GM23338 (cell line): ENCODE measurements around the gene YOD1. TPM values are rescaled to one million over a fixed set of nuclear protein-coding genes. Genes with fewer than 3 reads are reported as not detected.

Experiments used
- ATAC-seq: fragments of 200-7000 bp; cut with Tn5 transposase; 3 replicates; pipeline ENCODE4 v1.9.1; 2020
- DNase-seq: peaks from one replicate; pipeline ENCODE4 v3.0.0-alpha.2; 2015; ENCODE audit warnings: low spot score
- H2AFZ ChIP-seq: fragments of 200-600 bp; sonication (generic); 2 replicates; pipeline ENCODE4 v1.8.0; 2016; ENCODE audit warnings: antibody characterized with exemption, mild to moderate bottlenecking, moderate library complexity
- H3F3A ChIP-seq: fragments of 200-600 bp; sonication (generic); replicated peaks from 2 replicates; pipeline ENCODE4 v1.8.0; 2017; ENCODE audit warnings: antibody characterized with exemption, mixed run types, low read depth
- H3K27ac ChIP-seq: fragments of 200-600 bp; sonication (generic); 2 replicates; pipeline ENCODE4 v1.6.1; 2016; ENCODE audit warnings: low read depth
- H3K27me3 ChIP-seq: fragments of 200-600 bp; sonication (generic); 2 replicates; pipeline ENCODE4 v1.8.0; 2016; ENCODE audit warnings: mild to moderate bottlenecking, mixed run types, moderate library complexity; ENCODE audit not compliant: insufficient read depth
- H3K36me3 ChIP-seq: fragments of 200-600 bp; sonication (generic); 2 replicates; pipeline ENCODE4 v1.8.0; 2016; ENCODE audit warnings: mild to moderate bottlenecking; ENCODE audit not compliant: insufficient read depth
- H3K4me1 ChIP-seq: fragments of 200-600 bp; sonication (generic); 2 replicates; pipeline ENCODE4 v1.8.0; 2016; ENCODE audit warnings: mild to moderate bottlenecking, moderate library complexity; ENCODE audit not compliant: insufficient read depth
- H3K4me2 ChIP-seq: fragments of 200-600 bp; sonication (generic); 2 replicates; pipeline ENCODE4 v1.7.1; 2017; ENCODE audit warnings: mixed run types
- H3K4me3 ChIP-seq: fragments of 200-600 bp; sonication (generic); 2 replicates; pipeline ENCODE4 v1.6.1; 2016; ENCODE audit warnings: mixed run types
- H3K79me2 ChIP-seq: fragments of 200-600 bp; sonication (generic); replicated peaks from 2 replicates; pipeline ENCODE4 v1.8.0; 2017; ENCODE audit warnings: mild to moderate bottlenecking; ENCODE audit not compliant: insufficient read depth
- H3K9me2 ChIP-seq: fragments of 200-600 bp; sonication (generic); 2 replicates; pipeline ENCODE4 v1.8.0; 2017; ENCODE audit not compliant: insufficient read depth
- H4K20me1 ChIP-seq: fragments of 200-600 bp; sonication (generic); replicated peaks from 2 replicates; pipeline ENCODE4 v1.8.0; 2017; ENCODE audit warnings: mild to moderate bottlenecking; ENCODE audit not compliant: insufficient read depth
- H3K27ac Mint-ChIP-seq: 2 replicates; pipeline ENCODE4 v1.8.0; 2020; ENCODE audit warnings: inconsistent platforms, mild to moderate bottlenecking, moderate library complexity, mixed read lengths
- H3K27me3 Mint-ChIP-seq: 3 replicates; pipeline ENCODE4 v1.8.0; 2022; ENCODE audit warnings: low read depth, mild to moderate bottlenecking, moderate library complexity, mixed read lengths, inconsistent platforms; ENCODE audit not compliant: insufficient read depth, poor library complexity
- H3K36me3 Mint-ChIP-seq: 3 replicates; pipeline ENCODE4 v1.8.0; 2021; ENCODE audit warnings: low read depth, mild to moderate bottlenecking, inconsistent platforms, moderate library complexity, mixed read lengths
- H3K4me1 Mint-ChIP-seq: 3 replicates; pipeline ENCODE4 v1.8.0; 2020; ENCODE audit warnings: mild to moderate bottlenecking, inconsistent platforms, mixed read lengths
- H3K4me3 Mint-ChIP-seq: 3 replicates; pipeline ENCODE4 v1.8.0; 2021; ENCODE audit warnings: moderate library complexity, mild to moderate bottlenecking, inconsistent platforms, mixed read lengths
- H3K9me3 Mint-ChIP-seq: 3 replicates; pipeline ENCODE4 v1.8.0; 2020; ENCODE audit warnings: moderate library complexity, mild to moderate bottlenecking, inconsistent platforms, mixed read lengths
- CREB1 ChIP-seq: fragments of 250-450 bp; sonication (Bioruptor Pico); IDR thresholded peaks from 2 replicates; pipeline ENCODE4 v1.5.0; 2020; ENCODE audit warnings: low read depth, mild to moderate bottlenecking, moderate library complexity
- ETS1 ChIP-seq: IDR thresholded peaks from 2 replicates; pipeline ENCODE4 v1.6.1; 2016; ENCODE audit warnings: antibody characterized with exemption
- EZH2 ChIP-seq: fragments of 200-600 bp; sonication (generic); IDR thresholded peaks from one replicate; pipeline ENCODE4 v1.8.0; 2017; ENCODE audit warnings: antibody characterized with exemption, mild to moderate bottlenecking, low read depth; ENCODE audit not compliant: unreplicated experiment
- EZH2phosphoT487 ChIP-seq: fragments of 200-600 bp; sonication (generic); IDR thresholded peaks from one replicate; pipeline ENCODE4 v1.8.1; 2018; ENCODE audit warnings: antibody characterized with exemption; ENCODE audit not compliant: unreplicated experiment
- JUNB ChIP-seq: IDR thresholded peaks from one replicate; pipeline ENCODE4 v1.6.1; 2016; ENCODE audit warnings: antibody characterized with exemption; ENCODE audit not compliant: unreplicated experiment
- NANOG ChIP-seq: IDR thresholded peaks from 2 replicates; pipeline ENCODE4 v1.6.1; 2016; ENCODE audit warnings: antibody characterized with exemption, borderline replicate concordance
- POLR2AphosphoS5 ChIP-seq: IDR thresholded peaks from 2 replicates; pipeline ENCODE4 v1.6.1; 2016; ENCODE audit warnings: antibody characterized with exemption, low read depth
- REST ChIP-seq: IDR thresholded peaks from one replicate; pipeline ENCODE4 v1.6.1; 2018; ENCODE audit warnings: antibody characterized with exemption; ENCODE audit not compliant: unreplicated experiment
- STAT1 ChIP-seq: IDR thresholded peaks from one replicate; pipeline ENCODE4 v1.6.1; 2016; ENCODE audit warnings: antibody characterized with exemption; ENCODE audit not compliant: unreplicated experiment
- ZNF114 ChIP-seq: fragments of 250-450 bp; sonication (Bioruptor Pico); IDR thresholded peaks from 2 replicates; pipeline ENCODE4 v1.5.0; 2020; ENCODE audit warnings: mild to moderate bottlenecking, moderate library complexity
- ZNF331 ChIP-seq: fragments of 250-450 bp; sonication (Bioruptor Pico); IDR thresholded peaks from 2 replicates; pipeline ENCODE4 v1.5.0; 2020; ENCODE audit warnings: low read depth, mild to moderate bottlenecking, moderate library complexity
- polyA plus RNA-seq: library from polyadenylated mRNA; unstranded; fragments of >200 nt; fragmentation: Nextera tagmentation; extraction: Ambion mirVana; gene quantifications from 2 replicates; pipeline ENCODE4 v1.2.1, GENCODE V29; 2016
- total RNA-seq: library from RNA; depleted of rRNA; stranded (reverse); fragments of >200 nt; shearing (Covaris generic); gene quantifications from 2 replicates; pipeline ENCODE4 v1.2.3, GENCODE V29; 2014
- TF ChIP-seq, protein P1 (sequence below): fragments of 250-450 bp; sonication (Bioruptor Pico); IDR thresholded peaks from 2 replicates; pipeline ENCODE4 v1.5.0; 2020; ENCODE audit warnings: mild to moderate bottlenecking, moderate library complexity
- TF ChIP-seq, protein P2 (sequence below), 2 experiments: fragments of 200-600 bp in 1 of 2; sonication (generic) in 1 of 2; conservative IDR thresholded peaks; 2 replicates each; pipeline versions ENCODE4 v1.5.1 to v1.6.1; 2016 to 2017; ENCODE audit warnings: antibody characterized with exemption in 2 of 2, low read depth in 2 of 2, mild to moderate bottlenecking in 2 of 2, moderate library complexity in 1 of 2

The YOD1 gene
- total and polyA plus RNA-seq, 2 experiments from 2014 or later: 4.6 to 21.9 TPM

DNA sequence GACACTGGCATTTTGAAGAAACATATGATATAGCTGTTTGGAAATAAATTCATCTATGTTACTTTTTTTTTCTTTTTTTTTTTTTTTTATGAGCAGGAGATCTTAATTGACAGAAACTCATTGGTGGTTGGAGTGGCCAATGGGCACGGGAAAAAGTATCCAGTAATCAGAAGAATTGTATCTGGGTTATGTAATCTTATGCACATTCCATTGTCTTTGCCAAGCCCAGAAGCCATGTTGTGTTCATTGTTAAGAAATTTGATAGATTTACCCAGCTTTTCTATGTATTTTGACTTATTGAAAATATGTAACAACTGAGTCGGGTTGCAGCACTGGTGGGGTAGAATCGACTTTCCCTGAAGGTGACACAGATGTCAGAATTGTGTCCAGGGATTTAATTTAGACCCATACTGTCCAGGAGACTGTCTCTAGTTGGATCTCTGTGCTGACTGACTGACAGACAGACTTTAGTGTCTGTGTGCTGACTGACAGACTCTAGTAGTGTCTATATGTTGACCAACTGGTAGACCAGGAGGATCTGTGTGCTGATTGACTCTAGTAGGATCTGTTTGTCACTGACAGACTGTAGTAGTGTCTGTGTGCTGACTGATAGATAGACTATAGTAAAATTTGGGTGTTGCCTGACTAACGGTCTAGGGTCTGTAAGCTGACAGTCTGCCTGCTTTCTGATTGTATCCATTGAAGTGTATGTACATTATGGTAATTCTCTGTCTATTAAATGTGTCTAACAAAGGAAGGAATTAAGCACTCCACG is 25.4 kb upstream of the YOD1 start:
- Histone ChIP-seq H2AFZ (no peak overlapping the region), H3K79me2 (no peaks in the 10 kb centered on the region), H3K4me3 (no peak overlapping the region), H4K20me1 (peaks cover 3% of the 10 kb centered on the region; the same call in 1 of the 2 replicates), H3K36me3 (peaks cover 2% of the 10 kb centered on the region; the same call in 1 of the 2 replicates), H3K27me3 (no peaks in the 10 kb centered on the region), H3F3A (no peaks in the 10 kb centered on the region), H3K4me1 (peaks cover 3% of the 10 kb centered on the region; the same call in 1 of the 2 replicates), H3K9me2 (no peaks in the 10 kb centered on the region), H3K27ac (no peak overlapping the region), H3K4me2 (no peak overlapping the region)
- ATAC-seq (no peak), DNase-seq (no peak)
- peaks cover 4% of the 10 kb centered on the region; the same call in 2 of the 3 replicates for H3K36me3 Mint-ChIP-seq
- no peaks in the 10 kb centered on the region for H3K9me3 Mint-ChIP-seq
- H3K4me1 Mint-ChIP-seq: peaks cover 13% of the 10 kb centered on the region; the same call in 2 of the 3 replicates
- TF ChIP-seq, protein P1, sequence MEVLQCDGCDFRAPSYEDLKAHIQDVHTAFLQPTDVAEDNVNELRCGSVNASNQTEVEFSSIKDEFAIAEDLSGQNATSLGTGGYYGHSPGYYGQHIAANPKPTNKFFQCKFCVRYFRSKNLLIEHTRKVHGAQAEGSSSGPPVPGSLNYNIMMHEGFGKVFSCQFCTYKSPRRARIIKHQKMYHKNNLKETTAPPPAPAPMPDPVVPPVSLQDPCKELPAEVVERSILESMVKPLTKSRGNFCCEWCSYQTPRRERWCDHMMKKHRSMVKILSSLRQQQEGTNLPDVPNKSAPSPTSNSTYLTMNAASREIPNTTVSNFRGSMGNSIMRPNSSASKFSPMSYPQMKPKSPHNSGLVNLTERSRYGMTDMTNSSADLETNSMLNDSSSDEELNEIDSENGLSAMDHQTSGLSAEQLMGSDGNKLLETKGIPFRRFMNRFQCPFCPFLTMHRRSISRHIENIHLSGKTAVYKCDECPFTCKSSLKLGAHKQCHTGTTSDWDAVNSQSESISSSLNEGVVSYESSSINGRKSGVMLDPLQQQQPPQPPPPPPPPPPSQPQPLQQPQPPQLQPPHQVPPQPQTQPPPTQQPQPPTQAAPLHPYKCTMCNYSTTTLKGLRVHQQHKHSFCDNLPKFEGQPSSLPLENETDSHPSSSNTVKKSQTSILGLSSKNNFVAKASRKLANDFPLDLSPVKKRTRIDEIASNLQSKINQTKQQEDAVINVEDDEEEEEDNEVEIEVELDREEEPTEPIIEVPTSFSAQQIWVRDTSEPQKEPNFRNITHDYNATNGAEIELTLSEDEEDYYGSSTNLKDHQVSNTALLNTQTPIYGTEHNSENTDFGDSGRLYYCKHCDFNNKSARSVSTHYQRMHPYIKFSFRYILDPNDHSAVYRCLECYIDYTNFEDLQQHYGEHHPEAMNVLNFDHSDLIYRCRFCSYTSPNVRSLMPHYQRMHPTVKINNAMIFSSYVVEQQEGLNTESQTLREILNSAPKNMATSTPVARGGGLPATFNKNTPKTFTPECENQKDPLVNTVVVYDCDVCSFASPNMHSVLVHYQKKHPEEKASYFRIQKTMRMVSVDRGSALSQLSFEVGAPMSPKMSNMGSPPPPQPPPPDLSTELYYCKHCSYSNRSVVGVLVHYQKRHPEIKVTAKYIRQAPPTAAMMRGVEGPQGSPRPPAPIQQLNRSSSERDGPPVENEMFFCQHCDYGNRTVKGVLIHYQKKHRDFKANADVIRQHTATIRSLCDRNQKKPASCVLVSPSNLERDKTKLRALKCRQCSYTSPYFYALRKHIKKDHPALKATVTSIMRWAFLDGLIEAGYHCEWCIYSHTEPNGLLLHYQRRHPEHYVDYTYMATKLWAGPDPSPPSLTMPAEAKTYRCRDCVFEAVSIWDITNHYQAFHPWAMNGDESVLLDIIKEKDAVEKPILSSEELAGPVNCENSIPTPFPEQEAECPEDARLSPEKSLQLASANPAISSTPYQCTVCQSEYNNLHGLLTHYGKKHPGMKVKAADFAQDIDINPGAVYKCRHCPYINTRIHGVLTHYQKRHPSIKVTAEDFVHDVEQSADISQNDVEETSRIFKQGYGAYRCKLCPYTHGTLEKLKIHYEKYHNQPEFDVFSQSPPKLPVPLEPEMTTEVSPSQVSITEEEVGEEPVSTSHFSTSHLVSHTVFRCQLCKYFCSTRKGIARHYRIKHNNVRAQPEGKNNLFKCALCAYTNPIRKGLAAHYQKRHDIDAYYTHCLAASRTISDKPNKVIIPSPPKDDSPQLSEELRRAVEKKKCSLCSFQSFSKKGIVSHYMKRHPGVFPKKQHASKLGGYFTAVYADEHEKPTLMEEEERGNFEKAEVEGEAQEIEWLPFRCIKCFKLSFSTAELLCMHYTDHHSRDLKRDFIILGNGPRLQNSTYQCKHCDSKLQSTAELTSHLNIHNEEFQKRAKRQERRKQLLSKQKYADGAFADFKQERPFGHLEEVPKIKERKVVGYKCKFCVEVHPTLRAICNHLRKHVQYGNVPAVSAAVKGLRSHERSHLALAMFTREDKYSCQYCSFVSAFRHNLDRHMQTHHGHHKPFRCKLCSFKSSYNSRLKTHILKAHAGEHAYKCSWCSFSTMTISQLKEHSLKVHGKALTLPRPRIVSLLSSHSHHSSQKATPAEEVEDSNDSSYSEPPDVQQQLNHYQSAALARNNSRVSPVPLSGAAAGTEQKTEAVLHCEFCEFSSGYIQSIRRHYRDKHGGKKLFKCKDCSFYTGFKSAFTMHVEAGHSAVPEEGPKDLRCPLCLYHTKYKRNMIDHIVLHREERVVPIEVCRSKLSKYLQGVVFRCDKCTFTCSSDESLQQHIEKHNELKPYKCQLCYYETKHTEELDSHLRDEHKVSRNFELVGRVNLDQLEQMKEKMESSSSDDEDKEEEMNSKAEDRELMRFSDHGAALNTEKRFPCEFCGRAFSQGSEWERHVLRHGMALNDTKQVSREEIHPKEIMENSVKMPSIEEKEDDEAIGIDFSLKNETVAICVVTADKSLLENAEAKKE (CRISPR knock-in tag): no peak
- TF ChIP-seq NANOG (no peak), JUNB (no peak), REST (no peak), ETS1 (no peak), CREB1 (CRISPR knock-in tag) (no peak), EZH2 (no peak), ZNF114 (CRISPR knock-in tag) (no peak), POLR2AphosphoS5 (no peak), EZH2phosphoT487 (no peak), ZNF331 (CRISPR knock-in tag) (no peak), STAT1 (no peak)
- TF ChIP-seq, protein P2, sequence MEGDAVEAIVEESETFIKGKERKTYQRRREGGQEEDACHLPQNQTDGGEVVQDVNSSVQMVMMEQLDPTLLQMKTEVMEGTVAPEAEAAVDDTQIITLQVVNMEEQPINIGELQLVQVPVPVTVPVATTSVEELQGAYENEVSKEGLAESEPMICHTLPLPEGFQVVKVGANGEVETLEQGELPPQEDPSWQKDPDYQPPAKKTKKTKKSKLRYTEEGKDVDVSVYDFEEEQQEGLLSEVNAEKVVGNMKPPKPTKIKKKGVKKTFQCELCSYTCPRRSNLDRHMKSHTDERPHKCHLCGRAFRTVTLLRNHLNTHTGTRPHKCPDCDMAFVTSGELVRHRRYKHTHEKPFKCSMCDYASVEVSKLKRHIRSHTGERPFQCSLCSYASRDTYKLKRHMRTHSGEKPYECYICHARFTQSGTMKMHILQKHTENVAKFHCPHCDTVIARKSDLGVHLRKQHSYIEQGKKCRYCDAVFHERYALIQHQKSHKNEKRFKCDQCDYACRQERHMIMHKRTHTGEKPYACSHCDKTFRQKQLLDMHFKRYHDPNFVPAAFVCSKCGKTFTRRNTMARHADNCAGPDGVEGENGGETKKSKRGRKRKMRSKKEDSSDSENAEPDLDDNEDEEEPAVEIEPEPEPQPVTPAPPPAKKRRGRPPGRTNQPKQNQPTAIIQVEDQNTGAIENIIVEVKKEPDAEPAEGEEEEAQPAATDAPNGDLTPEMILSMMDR (conservative IDR thresholded peaks at IDR 0.05; ENCODE audit: low read depth in 2 of 2): no peak
- H3K4me3 Mint-ChIP-seq: no peak overlapping the region
- H3K27me3 Mint-ChIP-seq: peaks cover 2% of the 10 kb centered on the region
- no peak overlapping the region for H3K27ac Mint-ChIP-seq
